T47D (cell line): Measurements from ENCODE around the gene MAGEE2.
"Not testable (repeated sequence)": the region's sequence is repeated elsewhere in the genome, so short reads cannot be mapped to it uniquely, and the experiment has no call there.

ENCODE experiments used
- DNase-seq, 2 experiments: peaks; one replicate each; pipeline versions ENCODE4 v3.0.0 to v3.0.0-alpha.2; 2011 to 2012; ENCODE audit warnings: low read depth in 1 of 2, low spot score in 1 of 2
- JUND ChIP-seq: IDR thresholded peaks from 2 replicates; pipeline ENCODE4 v1.6.1; 2012; ENCODE audit warnings: low read depth
- in situ Hi-C: cut with HindIII; loops from 2 replicates; pipeline ENCODE4 v1.10.0; 2016; ENCODE audit warnings: low sequenced_read_pairs, low pct_unique_long_range_greater_than_20kb

The MAGEE2 gene, protein sequence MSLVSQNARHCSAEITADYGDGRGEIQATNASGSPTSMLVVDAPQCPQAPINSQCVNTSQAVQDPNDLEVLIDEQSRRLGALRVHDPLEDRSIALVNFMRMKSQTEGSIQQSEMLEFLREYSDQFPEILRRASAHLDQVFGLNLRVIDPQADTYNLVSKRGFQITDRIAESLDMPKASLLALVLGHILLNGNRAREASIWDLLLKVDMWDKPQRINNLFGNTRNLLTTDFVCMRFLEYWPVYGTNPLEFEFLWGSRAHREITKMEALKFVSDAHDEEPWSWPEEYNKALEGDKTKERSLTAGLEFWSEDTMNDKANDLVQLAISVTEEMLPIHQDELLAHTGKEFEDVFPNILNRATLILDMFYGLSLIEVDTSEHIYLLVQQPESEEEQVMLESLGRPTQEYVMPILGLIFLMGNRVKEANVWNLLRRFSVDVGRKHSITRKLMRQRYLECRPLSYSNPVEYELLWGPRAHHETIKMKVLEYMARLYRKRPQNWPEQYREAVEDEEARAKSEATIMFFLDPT

GRCh38 chrX:75784680-75785491 is at the start of gene MAGEE2:
Gene MAGEE2 (minus strand): TSS chrX:75785254. CDS start chrX:75785051, 203 bp downstream.
- no peak for DNase-seq
- in situ Hi-C loops: no loop called here
- no peak for TF ChIP-seq JUND

DNA sequence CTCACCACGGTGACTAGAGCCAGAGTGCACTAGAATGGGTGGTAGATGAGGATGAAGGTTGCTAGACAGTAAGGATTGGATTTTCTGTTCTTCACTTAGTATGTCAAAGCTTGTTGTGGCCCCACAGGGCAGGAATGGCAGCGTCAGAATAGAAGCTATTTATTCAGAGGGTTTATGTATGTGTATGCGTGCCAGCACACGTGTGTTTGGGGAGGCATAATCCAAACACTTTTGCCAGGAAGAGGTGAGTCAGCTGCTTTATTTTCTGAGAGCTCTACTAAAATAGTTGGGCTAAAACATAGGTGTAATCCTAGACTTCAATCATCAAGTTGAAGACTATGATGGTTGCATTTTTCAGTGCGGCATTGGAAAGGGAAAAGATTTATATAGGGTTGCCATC is 1.2 kb upstream of the MAGEE2 start:
- DNase-seq: no peak
- in situ Hi-C loops: no loop called here
- no peak for TF ChIP-seq JUND

DNA sequence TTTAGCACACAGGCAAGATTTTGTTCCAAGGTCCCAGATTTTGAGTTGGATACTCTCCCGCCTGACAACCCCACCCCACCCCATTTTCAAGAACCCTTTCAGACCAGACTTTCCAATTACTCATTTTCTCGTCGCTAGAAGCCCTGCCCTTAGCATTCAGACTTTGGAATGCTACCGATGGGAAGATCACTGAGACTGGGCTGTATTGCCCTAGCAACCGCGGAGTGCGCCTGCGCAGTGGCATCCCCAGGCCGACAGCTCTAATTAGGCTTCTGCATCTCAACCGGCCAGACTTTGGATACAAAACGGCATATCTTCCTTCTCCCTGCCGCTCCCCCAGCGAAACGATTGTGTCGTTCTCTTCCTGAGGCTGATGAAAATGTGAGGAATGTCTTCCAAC is 3.4 kb downstream of the MAGEE2 start:
- no peak for DNase-seq
- in situ Hi-C loops: no loop called here
- no peak for TF ChIP-seq JUND

DNA sequence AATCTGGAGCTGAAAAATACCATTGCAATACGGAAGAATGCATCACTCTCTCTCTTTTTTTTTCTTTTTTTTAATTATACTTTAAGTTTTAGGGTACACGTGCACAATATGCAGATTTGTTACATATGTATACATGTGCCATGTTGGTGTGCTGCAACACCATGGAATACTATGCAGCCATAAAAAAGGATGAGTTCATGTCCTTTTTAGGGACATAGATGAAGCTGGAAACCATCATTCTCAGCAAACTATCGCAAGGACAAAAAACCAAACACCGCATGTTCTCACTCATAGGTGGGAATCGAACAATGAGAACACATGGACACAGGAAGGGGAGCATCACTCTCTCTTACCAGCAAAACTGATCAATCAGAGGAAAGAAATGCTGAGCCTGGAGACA is 17.0 kb downstream of the MAGEE2 start:
- in situ Hi-C loops, DNase-seq: not testable (repeated sequence)

GRCh38 chrX:75748431-75748830 is 36.6 kb downstream of the MAGEE2 start:
- in situ Hi-C loops: no loop called here
- TF ChIP-seq JUND: no peak
- DNase-seq: no peak

GRCh38 chrX:75746891-75747639 is 38.0 kb downstream of the MAGEE2 start:
- TF ChIP-seq JUND: no peak
- peak; percentile 20 to 41 for DNase-seq
- in situ Hi-C loops: no loop called here
